ENCODE results near the gene TCHP.

The TCHP gene

GRCh38 chr12:109967383-109968031 lies 67.4 kb downstream of the TCHP start:
- DNase-seq, result no peak
